ENCODE measurements around the gene GHR.

DNA sequence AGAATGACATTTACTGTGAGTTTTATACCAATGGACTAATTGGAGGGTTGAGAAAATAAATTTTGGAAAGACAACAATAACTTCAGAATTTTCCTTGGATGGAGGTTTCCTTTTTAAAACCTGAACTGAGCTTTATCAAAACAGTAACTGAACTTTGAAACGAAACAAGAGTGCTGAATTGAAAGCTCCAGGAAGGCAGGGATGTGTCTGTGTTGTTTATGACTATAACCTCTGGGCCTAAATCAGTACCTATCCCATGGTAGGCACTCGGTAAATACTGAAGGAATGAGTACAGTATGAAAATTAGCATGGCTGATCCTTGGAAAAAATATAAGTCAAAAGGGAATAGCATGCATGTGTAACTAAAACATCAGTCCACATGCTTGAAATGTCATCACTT, 93.9 kb downstream of the GHR start:
- no peak for TF ChIP-seq EZH2 (IDR thresholded peaks at IDR 0.05; ENCODE audit: low read length, unreplicated experiment)
- TF ChIP-seq EZH2phosphoT487 (IDR thresholded peaks at IDR 0.05; ENCODE audit: borderline replicate concordance, low read length) = no peak

Measured in PC-3 (cell line).